Left hindlimb (tissue), 1 donor: ENCODE measurements around the gene NFKBIZ.
"Not testable (repeated sequence)": the region's sequence is repeated elsewhere in the genome, so short reads cannot be mapped to it uniquely, and the experiment has no call there.

ENCODE experiments used
- DNase-seq: peaks from one replicate; pipeline ENCODE4 v3.0.0-alpha.2; 2018

The NFKBIZ gene

DNA sequence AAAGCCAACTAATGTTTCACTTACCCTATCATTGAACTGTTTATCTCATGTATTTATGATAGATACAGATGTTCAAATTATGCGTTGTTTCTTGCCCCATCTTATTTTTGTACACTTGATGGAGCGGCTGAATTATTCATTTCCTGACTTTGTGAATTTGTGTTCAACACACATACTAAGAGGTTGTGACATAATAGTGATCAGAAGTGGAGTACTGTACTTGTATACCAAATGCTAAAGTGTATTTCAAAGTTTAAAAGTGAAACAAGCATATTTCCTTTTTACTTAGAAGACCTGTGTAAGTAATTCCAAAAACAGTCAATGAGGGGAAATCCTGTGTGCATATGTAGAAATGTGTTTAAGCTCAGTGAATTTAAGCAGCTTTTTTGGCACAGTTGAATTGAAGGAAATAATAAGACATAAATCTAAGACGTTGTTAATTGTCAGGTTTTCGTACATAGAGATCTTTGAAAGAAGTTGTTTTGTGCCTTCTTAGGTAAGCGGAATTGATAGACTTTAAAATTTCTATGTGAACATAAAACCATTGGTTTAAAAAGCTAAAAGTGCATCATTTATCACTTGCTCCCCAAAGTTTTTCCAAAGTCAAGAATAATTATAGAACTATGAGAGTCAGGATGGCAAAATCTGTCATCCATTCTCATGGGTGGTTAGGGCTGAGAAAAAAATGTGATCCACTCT is 1.9 kb downstream of the NFKBIZ start:
- no peak for DNase-seq

DNA sequence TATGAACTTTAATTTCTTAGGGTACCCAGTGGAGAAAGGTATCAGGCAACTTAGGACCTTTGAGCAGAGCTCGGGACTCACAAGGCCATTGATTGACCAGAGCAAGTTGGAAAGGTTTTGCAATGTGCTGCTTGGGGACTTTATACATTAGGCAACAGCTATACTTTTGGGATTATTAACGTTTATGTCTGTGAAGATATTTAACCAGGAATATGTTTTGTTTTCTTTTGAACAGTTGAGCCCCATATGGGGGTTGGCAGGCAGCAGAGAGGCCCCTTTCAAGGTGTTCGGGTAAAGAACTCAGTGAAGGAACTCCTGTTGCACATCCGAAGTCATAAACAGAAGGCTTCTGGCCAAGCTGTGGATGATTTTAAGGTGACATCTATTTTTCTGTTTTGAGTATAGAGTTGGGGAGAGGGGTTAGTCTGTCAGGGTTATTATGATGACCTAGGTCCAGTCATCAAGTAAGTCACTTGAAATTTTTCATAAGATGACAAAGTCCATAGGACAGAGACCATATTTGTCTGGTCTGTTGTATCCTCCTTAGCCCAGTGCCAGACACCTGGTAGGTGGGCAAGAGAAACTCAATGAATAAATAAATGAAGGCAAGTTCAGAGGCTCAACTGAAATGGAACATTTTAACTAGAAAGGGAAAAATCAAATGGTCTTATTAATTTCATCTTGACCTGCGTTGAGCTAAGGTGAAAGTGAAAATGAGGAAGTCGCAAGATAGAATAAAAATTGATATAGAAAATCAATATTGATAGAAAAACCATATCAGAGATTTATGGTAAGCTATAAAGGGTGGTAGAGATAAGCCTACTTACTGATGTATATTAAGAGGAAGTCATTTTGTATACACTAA is 2.8 kb downstream of the NFKBIZ start:
- DNase-seq = no peak

- no peak for DNase-seq
These were observed 3.9 kb downstream of the NFKBIZ start for GRCh38 chr3:101852983-101853840.

- DNase-seq = no peak
These were observed 4.7 kb downstream of the NFKBIZ start for GRCh38 chr3:101853982-101854381.

- no peak for DNase-seq
These were observed 5.4 kb downstream of the NFKBIZ start for GRCh38 chr3:101854608-101855304.

- no peak for DNase-seq
These were observed 8.0 kb downstream of the NFKBIZ start for GRCh38 chr3:101857301-101857741.

- DNase-seq = no peak
These were observed 9.2 kb downstream of the NFKBIZ start for GRCh38 chr3:101858464-101859030.

DNA sequence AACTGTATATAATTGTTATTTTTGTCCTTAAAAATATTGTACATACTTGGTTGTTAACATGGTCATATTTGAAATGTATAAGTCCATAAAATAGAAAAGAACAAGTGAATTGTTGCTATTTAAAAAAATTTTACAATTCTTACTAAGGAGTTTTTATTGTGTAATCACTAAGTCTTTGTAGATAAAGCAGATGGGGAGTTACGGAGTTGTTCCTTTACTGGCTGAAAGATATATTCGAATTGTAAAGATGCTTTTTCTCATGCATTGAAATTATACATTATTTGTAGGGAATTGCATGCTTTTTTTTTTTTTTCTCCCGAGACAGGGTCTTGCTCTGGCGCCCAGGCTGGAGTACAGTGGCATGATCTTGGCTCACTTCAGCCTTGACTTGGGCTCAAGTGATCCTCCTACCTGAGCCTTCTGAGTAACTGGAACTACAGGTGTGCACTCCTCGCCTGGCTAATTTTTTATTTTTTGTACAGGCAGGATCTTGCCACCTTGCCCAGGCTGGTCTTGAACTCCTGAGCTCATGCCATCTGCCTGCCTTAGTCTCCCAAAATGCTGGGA is 10.7 kb downstream of the NFKBIZ start:
- no peak for DNase-seq

DNA sequence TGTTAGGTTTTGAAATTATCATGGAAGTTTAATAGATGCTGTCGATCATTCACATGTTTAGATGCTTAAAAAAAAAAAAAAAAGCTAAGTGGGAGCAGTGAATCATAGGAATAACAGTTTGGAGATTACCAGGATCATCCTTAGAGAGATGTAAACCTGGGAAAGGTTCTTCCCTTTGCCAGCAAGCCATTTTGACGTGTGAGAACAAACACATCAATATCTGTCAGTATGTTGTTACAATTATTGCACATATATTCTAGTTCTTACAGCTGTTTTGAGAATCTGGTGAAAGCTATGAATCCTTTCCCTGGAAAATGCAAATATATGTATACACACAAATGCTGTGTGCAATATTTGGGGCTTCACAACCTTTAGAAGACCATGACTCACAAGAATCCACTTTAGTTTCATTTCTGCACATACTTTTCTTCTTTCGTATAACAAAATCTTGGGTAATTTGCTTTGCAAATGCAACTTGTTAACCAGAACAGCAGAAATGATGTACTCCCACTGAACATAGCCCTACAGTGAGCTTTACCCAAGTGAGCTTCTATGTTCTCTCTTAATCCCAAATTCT is 12.0 kb downstream of the NFKBIZ start:
- DNase-seq = no peak

DNA sequence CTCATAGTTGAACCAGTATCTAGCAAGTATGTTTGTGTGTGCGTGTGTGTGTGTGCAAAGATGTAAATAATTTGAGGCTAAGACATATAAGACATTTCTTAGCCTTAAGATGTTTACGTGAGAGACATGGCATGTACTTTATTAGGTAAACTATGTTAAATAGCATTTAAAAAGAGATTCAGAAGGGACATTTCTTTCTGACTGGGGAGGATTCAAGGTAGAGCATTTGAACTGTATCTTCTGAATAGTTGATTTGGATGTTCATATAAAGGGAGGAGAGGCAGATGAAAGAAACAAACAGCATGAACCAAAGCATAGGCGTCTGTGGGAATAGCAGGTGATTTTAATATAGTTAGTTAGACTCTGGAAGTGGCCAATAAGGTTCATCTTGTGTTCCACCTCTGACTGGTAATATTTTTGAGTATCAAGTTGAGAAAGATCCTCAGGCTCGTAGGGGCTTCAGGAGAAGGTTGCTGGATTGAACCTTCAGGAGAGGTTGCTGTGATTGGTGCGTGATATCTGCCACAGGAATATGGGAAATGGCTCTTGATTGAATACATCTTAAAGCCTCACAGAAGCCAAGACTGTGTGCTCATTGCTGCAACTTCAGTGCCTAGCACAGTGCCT is 12.6 kb downstream of the NFKBIZ start:
- DNase-seq = no peak

DNA sequence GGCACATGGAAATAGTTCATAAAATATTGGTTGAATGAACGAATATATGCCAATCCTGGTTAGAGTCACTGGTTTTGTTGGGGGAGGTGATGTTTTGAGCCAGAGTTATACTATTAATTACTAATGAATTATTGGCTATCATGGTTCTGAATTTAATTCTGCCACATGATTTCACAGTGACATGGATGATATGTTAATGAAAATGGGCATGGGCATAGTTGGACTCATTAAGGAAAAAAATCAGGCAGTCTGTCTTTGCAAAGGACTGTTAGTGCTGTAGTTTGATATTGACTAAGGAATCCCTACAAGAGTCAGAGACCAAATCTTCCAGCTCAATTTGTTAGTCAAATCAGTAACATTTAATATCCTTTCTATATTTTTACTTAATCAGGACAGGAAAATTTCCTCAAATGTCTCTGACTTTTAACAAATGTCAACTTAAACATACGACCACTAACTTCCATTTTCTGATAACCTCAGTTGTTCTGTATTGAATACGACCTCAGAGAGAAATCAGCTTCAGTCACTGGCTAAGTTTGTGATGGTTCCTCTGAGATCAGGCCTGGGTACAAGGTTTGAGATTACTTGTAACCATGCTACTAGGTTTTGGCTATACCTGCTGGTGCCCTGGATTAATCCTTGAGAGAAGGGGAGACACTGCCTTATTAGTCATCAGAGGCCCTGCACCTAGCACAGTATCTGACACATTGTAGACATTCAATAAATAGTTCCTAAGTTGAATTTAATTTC is 13.3 kb downstream of the NFKBIZ start:
- DNase-seq = no peak

DNA sequence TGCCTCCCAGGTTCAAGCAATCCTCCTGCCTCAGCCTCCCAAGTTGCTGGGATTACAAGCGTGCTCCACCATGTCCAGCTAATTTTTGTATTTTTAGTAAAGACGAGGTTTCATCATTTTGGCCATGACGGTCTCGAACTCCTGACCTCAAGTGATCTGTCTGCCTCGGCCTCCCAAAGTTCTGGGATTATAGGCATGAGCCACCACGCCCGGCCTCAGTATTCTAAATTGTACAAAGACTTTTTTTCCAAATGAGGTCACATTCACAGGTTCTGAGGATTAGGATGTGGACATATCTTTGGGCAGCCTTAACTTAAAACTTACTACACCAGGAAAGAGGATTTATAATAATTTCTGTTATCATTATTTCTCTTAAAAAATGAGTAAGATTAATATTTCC is 15.6 kb downstream of the NFKBIZ start:
- not testable (repeated sequence) for DNase-seq

GRCh38 chr3:101865751-101866509 is 16.6 kb downstream of the NFKBIZ start:
- no peak for DNase-seq

- DNase-seq = no peak
These were observed 18.2 kb downstream of the NFKBIZ start for GRCh38 chr3:101867511-101867910.

DNA sequence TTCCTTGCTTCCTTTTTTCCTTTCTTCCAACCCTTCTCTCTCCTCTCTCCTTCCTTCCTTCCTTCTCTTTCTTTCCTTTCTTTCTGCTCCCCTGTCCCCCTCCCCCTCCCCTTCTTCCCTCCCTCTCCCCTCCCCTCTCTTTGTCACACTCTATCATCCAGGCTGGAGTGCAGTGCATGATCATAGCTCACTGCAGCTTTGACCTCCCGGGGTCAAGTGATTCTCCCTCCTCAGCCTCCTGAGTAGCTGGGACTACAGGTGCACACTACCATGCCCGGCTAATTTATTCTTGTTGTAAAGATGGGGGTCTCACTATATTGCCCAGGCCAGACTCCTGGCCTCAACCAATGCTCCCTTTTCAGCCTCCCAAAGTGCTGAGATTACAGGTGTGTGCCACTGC is 18.7 kb downstream of the NFKBIZ start:
- DNase-seq = no peak

DNA sequence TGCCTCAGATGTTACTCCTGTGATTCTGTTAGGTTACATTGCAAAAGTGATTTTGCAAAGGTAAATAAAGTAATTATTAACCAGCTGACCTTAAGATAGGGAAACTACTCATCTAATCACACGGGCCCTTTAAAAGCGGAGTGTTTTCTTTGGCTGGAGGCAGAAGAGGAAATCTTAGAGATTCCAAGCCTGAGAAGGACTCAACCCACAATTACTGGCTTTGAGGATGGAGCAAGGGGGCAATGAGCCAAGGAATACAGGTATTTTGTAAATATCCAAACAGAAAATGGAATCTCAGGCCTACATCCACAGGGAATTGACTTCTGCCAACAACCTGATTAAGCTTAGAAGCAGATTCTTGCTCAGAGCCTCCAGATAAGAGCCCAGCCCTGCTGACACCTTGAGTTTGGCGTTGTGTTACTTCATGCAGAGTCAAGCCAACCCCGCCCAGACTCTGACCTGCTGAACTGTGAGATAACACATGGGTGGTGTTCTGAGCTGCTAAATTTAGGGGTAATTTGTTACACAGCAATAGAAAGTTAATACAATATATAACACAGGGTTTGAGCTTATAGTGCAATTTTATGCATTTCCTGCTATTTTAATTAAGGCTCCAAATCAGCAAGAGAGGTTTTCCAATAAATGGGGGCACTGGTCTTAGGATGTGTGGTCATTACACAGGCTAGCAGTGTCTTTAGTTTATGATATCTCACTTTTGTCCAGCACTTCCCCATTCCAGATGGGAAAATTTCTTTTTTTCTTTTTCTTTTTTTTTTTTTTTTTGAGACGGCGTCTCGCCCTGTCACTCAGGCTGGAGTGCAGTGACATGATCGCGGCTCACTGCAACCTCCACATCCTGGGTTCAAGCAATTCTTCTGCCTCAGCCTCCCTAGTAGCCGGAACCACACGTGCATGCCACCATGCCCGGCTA is 19.5 kb downstream of the NFKBIZ start:
- no peak for DNase-seq

GRCh38 chr3:101870138-101870537 is 20.8 kb downstream of the NFKBIZ start:
- no peak for DNase-seq

GRCh38 chr3:101873619-101874018 is 24.3 kb downstream of the NFKBIZ start:
- DNase-seq = no peak
